Natural killer cell (primary cell): ENCODE results near the gene HNRNPUL1. TPM values are rescaled to one million over a fixed set of nuclear protein-coding genes. Genes with fewer than 3 reads are reported as not detected.

Source experiments
- ATAC-seq, 3 donors: fragments of 150-1000 bp in 2 of 3; fragments of 200-7000 bp in 1 of 3; cut with Tn5 transposase; 1 replicate in 1 of 3; 2 replicates in 2 of 3; pipeline ENCODE4 v1.10.0; 2021; ENCODE audit warnings: mild to moderate bottlenecking in 2 of 3, moderate library complexity in 2 of 3
- DNase-seq, 2 donors: peaks; one replicate each; pipeline versions ENCODE4 v3.0.0 to v3.0.0-alpha.2; 2013 to 2021; ENCODE audit warnings: mixed read lengths in 1 of 2
- H3K27ac ChIP-seq: one replicate; pipeline ENCODE4 v1.5.1; 2013; ENCODE audit warnings: mild to moderate bottlenecking, low read length
- H3K27me3 ChIP-seq: one replicate; pipeline ENCODE4 v1.6.1; 2013; ENCODE audit warnings: low read length; ENCODE audit not compliant: control insufficient read depth, insufficient read depth
- H3K36me3 ChIP-seq: one replicate; pipeline ENCODE4 v1.6.1; 2013; ENCODE audit warnings: low read length; ENCODE audit not compliant: control insufficient read depth, insufficient read depth
- H3K4me1 ChIP-seq: one replicate; pipeline ENCODE4 v1.6.1; 2013; ENCODE audit warnings: low read length; ENCODE audit not compliant: control insufficient read depth, insufficient read depth
- H3K4me3 ChIP-seq: one replicate; pipeline ENCODE4 v1.5.1; 2013; ENCODE audit warnings: low read length
- H3K9me3 ChIP-seq: one replicate; pipeline ENCODE4 v1.6.1; 2013; ENCODE audit warnings: low read length; ENCODE audit not compliant: control insufficient read depth, insufficient read depth
- H3K27ac Mint-ChIP-seq, 2 donors: one replicate each; pipeline ENCODE4 v1.8.0; 2022; ENCODE audit warnings: mild to moderate bottlenecking in 2 of 2, mixed read lengths in 2 of 2, moderate library complexity in 1 of 2
- H3K27me3 Mint-ChIP-seq, 2 donors: one replicate each; pipeline ENCODE4 v1.8.0; 2022; ENCODE audit warnings: low read depth in 2 of 2, mixed read lengths in 2 of 2
- H3K36me3 Mint-ChIP-seq: one replicate; pipeline ENCODE4 v1.8.0; 2022; ENCODE audit warnings: mixed read lengths
- H3K4me1 Mint-ChIP-seq, 2 donors: one replicate each; pipeline ENCODE4 v1.8.0; 2022; ENCODE audit warnings: mixed read lengths in 2 of 2
- H3K4me3 Mint-ChIP-seq: one replicate; pipeline ENCODE4 v1.8.0; 2022; ENCODE audit warnings: mild to moderate bottlenecking, moderate library complexity, mixed read lengths
- H3K9me3 Mint-ChIP-seq, 2 donors: one replicate each; pipeline ENCODE4 v1.8.0; 2022; ENCODE audit warnings: mixed read lengths in 2 of 2
- CTCF ChIP-seq: fragments of 200-600 bp; IDR thresholded peaks from one replicate; pipeline ENCODE4 v1.8.0; 2022; ENCODE audit warnings: antibody characterized with exemption
- WGBS: methylation state at CpG from one replicate; pipeline ENCODE4 v1.1.7; 2013; ENCODE audit warnings: missing lambda C conversion rate; ENCODE audit not compliant: insufficient coverage; 5-methylcytosine and 5-hydroxymethylcytosine counted together
- intact Hi-C: fragments of 100-400 bp; cut with micrococcal nuclease; formaldehyde crosslinking; loops from one replicate; pipeline ENCODE4 v1.14.2; 2022
- total RNA-seq, 4 donors: library from RNA; stranded (reverse); fragments of 120-200 nt in 1 of 4; gene quantifications; one replicate each; pipeline versions ENCODE4 v1.2.3 to v1.2.4, GENCODE V29; 2013 to 2022

HNRNPUL1 gene
- total RNA-seq, 3 donors from 2014 or later (not counting 1 experiment from before 2014, with no cell fraction given) = 279 to 360 (median 315) TPM

DNA sequence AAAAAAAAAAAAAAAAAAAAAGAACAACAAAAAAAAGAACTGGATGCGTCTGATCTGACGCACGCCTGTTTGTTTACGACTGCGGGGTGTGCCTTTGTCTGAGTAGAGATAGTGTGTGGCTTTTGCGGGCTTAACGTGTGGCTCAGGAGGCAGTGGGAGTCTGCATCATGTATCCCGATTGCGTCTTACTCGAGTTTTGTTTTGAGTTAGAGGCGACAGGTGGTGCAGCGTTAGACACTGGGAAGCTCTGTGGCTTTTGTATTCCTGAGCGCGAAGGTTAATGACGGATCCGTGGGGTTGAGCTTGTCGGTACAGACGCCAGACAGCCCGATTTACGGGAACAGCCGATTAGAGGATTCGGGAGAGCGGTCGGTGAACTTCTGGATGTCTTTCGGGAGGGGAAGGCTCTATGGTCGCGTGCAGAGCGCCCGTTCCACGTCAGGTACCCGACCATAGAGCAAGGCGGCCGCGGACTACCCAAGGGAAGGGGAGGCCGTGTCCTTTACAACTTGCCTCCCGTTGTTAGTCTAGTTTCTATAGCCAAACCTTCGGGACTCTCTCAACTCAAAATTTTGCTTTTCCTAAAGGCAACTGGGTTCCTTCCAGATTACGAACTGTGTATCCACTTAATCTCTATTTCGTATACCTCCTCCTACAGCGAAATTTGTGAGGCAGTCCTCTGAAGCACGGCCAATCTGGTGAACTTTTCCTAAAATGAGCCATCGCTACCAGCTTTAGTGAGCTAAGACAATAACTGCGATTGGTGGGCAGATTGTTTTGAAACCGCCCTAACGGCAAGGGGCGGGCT is 926 bp upstream of the HNRNPUL1 start:
- peak overlapping the region; percentile 96 to 100 for H3K27ac Mint-ChIP-seq
- no peaks in the 10 kb centered on the region for H3K9me3 Mint-ChIP-seq
- peak overlapping the region; percentile 96 for H3K27ac ChIP-seq
- H3K36me3 Mint-ChIP-seq = no peaks in the 10 kb centered on the region
- ATAC-seq (peak; percentile 22 to 53 (median 41)), DNase-seq (peak; percentile 85 to 98)
- H3K27me3 Mint-ChIP-seq = no peaks in the 10 kb centered on the region
- TF ChIP-seq CTCF = no peak
- H3K36me3 ChIP-seq = peaks cover 8% of the 10 kb centered on the region
- peak overlapping the region; percentile 56 for H3K4me3 ChIP-seq
- peak overlapping the region; percentile 91 for H3K4me3 Mint-ChIP-seq
- peaks cover 39% of the 10 kb centered on the region for H3K4me1 ChIP-seq
- H3K27me3 ChIP-seq = no peaks in the 10 kb centered on the region
- H3K4me1 Mint-ChIP-seq = peaks cover 61 to 66% of the 10 kb centered on the region in 2 donors
- H3K9me3 ChIP-seq = no peaks in the 10 kb centered on the region
- WGBS = 0% methylated on average over 46 of the region's 46 CpGs
- intact Hi-C loops = loop anchor here (1.0 to 5.0 kb wide), 8 partner anchors 39 to 797 kb away; partner anchors contain the start of gene B9D2

- H3K4me1 Mint-ChIP-seq = peaks cover 61 to 66% of the 10 kb centered on the region in 2 donors
- H3K4me1 ChIP-seq = peaks cover 39% of the 10 kb centered on the region
- TF ChIP-seq CTCF = peak; percentile 10
- intact Hi-C loops = loop anchor here (5.0 kb wide), 2 partner anchors 283 to 437 kb away; no protein-coding TSS in a partner anchor
- H3K4me3 Mint-ChIP-seq = peak overlapping the region; percentile 91
- no peaks in the 10 kb centered on the region for H3K9me3 Mint-ChIP-seq
- DNase-seq (peak in 1 of 2 donors; percentile 69), ATAC-seq (no peak)
- H3K4me3 ChIP-seq = peak overlapping the region; percentile 57
- H3K27ac Mint-ChIP-seq = peak overlapping the region; percentile 96 to 100
- H3K27me3 Mint-ChIP-seq = no peaks in the 10 kb centered on the region
- H3K27me3 ChIP-seq = no peaks in the 10 kb centered on the region
- no peaks in the 10 kb centered on the region for H3K9me3 ChIP-seq
- H3K36me3 Mint-ChIP-seq = no peaks in the 10 kb centered on the region
- peaks cover 21% of the 10 kb centered on the region for H3K36me3 ChIP-seq
- 0% methylated on average over 75 of the region's 75 CpGs for WGBS
- H3K27ac ChIP-seq = peak overlapping the region; percentile 86
Measured at GRCh38 chr19:41264581-41265394, 616 bp downstream of the HNRNPUL1 start.

DNA sequence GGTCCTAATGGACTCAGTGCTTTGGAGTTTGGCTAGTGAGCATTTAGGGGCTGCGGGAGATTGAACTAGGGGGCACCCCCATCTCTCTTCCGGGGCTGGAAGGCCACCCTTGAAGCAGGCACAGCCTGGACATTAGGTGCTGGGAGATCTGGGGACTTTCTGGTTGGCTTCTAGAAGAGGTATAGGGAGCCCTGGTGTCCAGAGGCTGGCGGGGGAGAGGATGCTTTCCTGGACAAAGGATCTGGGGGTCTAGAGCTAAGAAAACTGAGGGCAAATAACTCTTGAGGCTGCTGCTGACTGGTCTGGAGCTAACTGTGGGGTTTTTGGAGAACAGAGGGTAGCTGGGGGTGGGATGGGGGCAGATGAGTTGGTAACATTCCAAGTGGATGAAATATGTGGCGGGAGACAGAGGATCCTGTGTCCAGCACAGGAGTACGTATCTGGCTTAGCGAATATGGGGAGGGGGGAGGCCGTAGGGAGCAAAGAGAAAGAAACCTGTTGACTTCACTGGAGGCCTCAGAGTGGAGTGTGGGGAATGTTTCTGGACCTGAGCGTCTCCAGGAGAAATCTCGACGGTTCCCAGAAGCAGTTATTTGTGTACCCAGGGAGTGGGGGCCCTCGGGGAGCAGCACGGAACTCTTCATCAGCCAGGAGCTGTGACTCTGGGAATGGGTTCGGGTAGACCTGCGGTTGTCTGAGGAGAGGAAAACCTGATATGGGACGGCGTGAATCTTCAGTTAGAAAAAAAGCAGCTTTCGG is 1.4 kb downstream of the HNRNPUL1 start:
- DNase-seq (peak in 1 of 2 donors; percentile 40), ATAC-seq (no peak)
- intact Hi-C loops = no loop called here
- peak overlapping the region; percentile 86 for H3K27ac ChIP-seq
- peak overlapping the region; percentile 57 for H3K4me3 ChIP-seq
- H3K36me3 ChIP-seq = peaks cover 26% of the 10 kb centered on the region
- Mint-ChIP-seq H3K27ac (peak overlapping the region; percentile 96 to 100), H3K27me3 (no peaks in the 10 kb centered on the region), H3K4me3 (peak overlapping the region; percentile 91), H3K4me1 (peaks cover 61 to 66% of the 10 kb centered on the region in 2 donors), H3K36me3 (no peaks in the 10 kb centered on the region), H3K9me3 (no peaks in the 10 kb centered on the region)
- H3K4me1 ChIP-seq = peaks cover 39% of the 10 kb centered on the region
- no peak for TF ChIP-seq CTCF
- no peaks in the 10 kb centered on the region for H3K27me3 ChIP-seq
- WGBS = 35% methylated on average over 17 of the region's 17 CpGs
- H3K9me3 ChIP-seq = no peaks in the 10 kb centered on the region
